IMR-90 (cell line): ENCODE results near the gene FITM1. TPM values are rescaled to one million over a fixed set of nuclear protein-coding genes. Genes with fewer than 3 reads are reported as not detected.

Source experiments
- ATAC-seq: fragments of 200-7000 bp; cut with Tn5 transposase; 2 replicates; pipeline ENCODE4 v1.9.1; 2020; ENCODE audit warnings: low read depth, mild to moderate bottlenecking, moderate library complexity
- BruUV-seq: library from RNA; stranded (reverse); fragments of 400-500 nt; replicated peaks from 2 replicates; lab custom pipeline; 2021; lab: Mats Ljungman, UMichigan
- CTCF ChIA-PET: fragments of 300-600 bp; formaldehyde crosslinking; extraction: SDS; loops from one replicate; lab custom pipeline; 2021; ENCODE audit warnings: antibody characterized with exemption; lab: Yijun Ruan, JAX
- POLR2A ChIA-PET: fragments of 300-600 bp; sonication (Branson Sonifier 250); formaldehyde crosslinking; loops from one replicate; lab custom pipeline; 2022; ENCODE audit warnings: antibody characterized with exemption; ENCODE audit not compliant: unreplicated experiment; lab: Charles Lee
- DNase-seq: peaks from one replicate; pipeline ENCODE4 v3.0.0; 2013
- H2AFZ ChIP-seq: replicated peaks from 2 replicates; pipeline ENCODE3; 2013; ENCODE audit warnings: low read length, mild to moderate bottlenecking; ENCODE audit not compliant: poor library complexity
- H2AK5ac ChIP-seq: 2 replicates; pipeline ENCODE4 v1.6.1; 2013; ENCODE audit warnings: low read depth, low read length, inconsistent platforms
- H2AK9ac ChIP-seq: replicated peaks from 2 replicates; pipeline ENCODE3; 2013; ENCODE audit warnings: mild to moderate bottlenecking, low read depth, low read length, moderate library complexity; ENCODE audit not compliant: poor library complexity
- H2BK120ac ChIP-seq: 2 replicates; pipeline ENCODE4 v1.6.1; 2013; ENCODE audit warnings: low read depth, low read length, inconsistent platforms
- H2BK15ac ChIP-seq: 3 replicates; pipeline ENCODE4 v1.6.1; 2013; ENCODE audit warnings: low read depth, low read length, inconsistent platforms
- H2BK20ac ChIP-seq: 2 replicates; pipeline ENCODE4 v1.6.1; 2013; ENCODE audit warnings: low read depth, mild to moderate bottlenecking, inconsistent platforms, low read length, moderate library complexity
- H2BK5ac ChIP-seq: 2 replicates; pipeline ENCODE4 v1.6.1; 2013; ENCODE audit warnings: mild to moderate bottlenecking, low read depth, low read length, inconsistent platforms; ENCODE audit not compliant: poor library complexity, severe bottlenecking
- H3K14ac ChIP-seq: replicated peaks from 2 replicates; pipeline ENCODE4 v1.6.1; 2013; ENCODE audit warnings: low read depth, low read length, inconsistent platforms
- H3K18ac ChIP-seq: 2 replicates; pipeline ENCODE4 v1.6.1; 2013; ENCODE audit warnings: low read depth, low read length, control low read depth
- H3K23ac ChIP-seq: 2 replicates; pipeline ENCODE4 v1.6.1; 2013; ENCODE audit warnings: low read depth, low read length, inconsistent platforms
- H3K27ac ChIP-seq: 2 replicates; pipeline ENCODE4 v1.5.1; 2013; ENCODE audit warnings: mild to moderate bottlenecking, control low read depth, low read length; ENCODE audit not compliant: insufficient read depth
- H3K27me3 ChIP-seq: 2 replicates; pipeline ENCODE4 v1.6.1; 2013; ENCODE audit warnings: low read length; ENCODE audit not compliant: control insufficient read depth, insufficient read depth
- H3K36me3 ChIP-seq: 2 replicates; pipeline ENCODE4 v1.6.1; 2013; ENCODE audit warnings: low read length, mixed read lengths; ENCODE audit not compliant: control insufficient read depth, insufficient read depth
- H3K4ac ChIP-seq: 2 replicates; pipeline ENCODE4 v1.6.1; 2013; ENCODE audit warnings: low read depth, low read length, inconsistent platforms
- H3K4me1 ChIP-seq: 2 replicates; pipeline ENCODE4 v1.6.1; 2013; ENCODE audit warnings: low read length, mixed read lengths; ENCODE audit not compliant: control insufficient read depth, insufficient read depth
- H3K4me2 ChIP-seq: 2 replicates; pipeline ENCODE4 v1.6.1; 2013; ENCODE audit warnings: low read depth, mild to moderate bottlenecking, control low read depth, low read length, moderate library complexity
- H3K4me3 ChIP-seq: 2 replicates; pipeline ENCODE4 v1.5.1; 2013; ENCODE audit warnings: low read depth, mild to moderate bottlenecking, control low read depth, low read length, moderate library complexity; ENCODE audit not compliant: insufficient read depth
- H3K56ac ChIP-seq: 2 replicates; pipeline ENCODE4 v1.6.1; 2013; ENCODE audit warnings: low read length, inconsistent platforms; ENCODE audit not compliant: insufficient read depth; ENCODE audit errors: extremely low read depth
- H3K79me1 ChIP-seq, 2 experiments: 2 replicates each; pipeline ENCODE4 v1.6.1; 2013; ENCODE audit warnings: low read length in 2 of 2, inconsistent platforms in 1 of 2, low read depth in 1 of 2
- H3K9ac ChIP-seq: 2 replicates; pipeline ENCODE4 v1.6.1; 2013; ENCODE audit warnings: low read depth, low read length, control low read depth
- H3K9me1 ChIP-seq: 2 replicates; pipeline ENCODE4 v1.6.1; 2013; ENCODE audit warnings: low read length, inconsistent platforms; ENCODE audit not compliant: insufficient read depth
- H3K9me3 ChIP-seq: 2 replicates; pipeline ENCODE4 v1.6.1; 2013; ENCODE audit warnings: low read length; ENCODE audit not compliant: control insufficient read depth, insufficient read depth
- H4K20me1 ChIP-seq: 2 replicates; pipeline ENCODE4 v1.6.1; 2013; ENCODE audit warnings: low read length, inconsistent platforms; ENCODE audit not compliant: insufficient read depth
- H4K5ac ChIP-seq: 2 replicates; pipeline ENCODE4 v1.6.1; 2013; ENCODE audit warnings: mild to moderate bottlenecking, low read depth, low read length, control low read depth
- H4K8ac ChIP-seq, 2 experiments: 2 replicates each; pipeline ENCODE4 v1.6.1; 2013; ENCODE audit warnings: low read depth in 2 of 2, low read length in 2 of 2, control low read depth in 1 of 2, inconsistent platforms in 1 of 2
- H4K91ac ChIP-seq: 2 replicates; pipeline ENCODE4 v1.6.1; 2013; ENCODE audit warnings: low read depth, low read length, inconsistent platforms; ENCODE audit not compliant: insufficient read depth
- BHLHE40 ChIP-seq: fragments of 150-350 bp; IDR thresholded peaks from 2 replicates; pipeline ENCODE4 v1.6.1; 2016; ENCODE audit warnings: mild to moderate bottlenecking, low read depth, low read length
- CEBPB ChIP-seq: IDR thresholded peaks from 2 replicates; pipeline ENCODE4 v1.6.1; 2012; ENCODE audit warnings: low read depth, low read length, improper control_type of control experiment
- CHD1 ChIP-seq: IDR thresholded peaks from 2 replicates; pipeline ENCODE4 v1.6.1; 2012; ENCODE audit warnings: low read depth, low read length, improper control_type of control experiment
- ELK1 ChIP-seq: fragments of 150-350 bp; IDR thresholded peaks from 2 replicates; pipeline ENCODE4 v1.6.1; 2016; ENCODE audit warnings: low read depth, mild to moderate bottlenecking, low read length, moderate library complexity, borderline replicate concordance
- FOS ChIP-seq: fragments of 150-350 bp; IDR thresholded peaks from 2 replicates; pipeline ENCODE4 v1.6.1; 2016; ENCODE audit warnings: low read depth, low read length
- MAFK ChIP-seq: IDR thresholded peaks from 2 replicates; pipeline ENCODE4 v1.6.1; 2012; ENCODE audit warnings: low read depth, low read length, improper control_type of control experiment
- MAZ ChIP-seq: IDR thresholded peaks from 2 replicates; pipeline ENCODE4 v1.6.1; 2012; ENCODE audit warnings: low read depth, mild to moderate bottlenecking, low read length, improper control_type of control experiment, moderate library complexity, borderline replicate concordance
- MXI1 ChIP-seq: IDR thresholded peaks from 2 replicates; pipeline ENCODE4 v1.6.1; 2012; ENCODE audit warnings: low read depth, mild to moderate bottlenecking, low read length, moderate library complexity, borderline replicate concordance
- NFE2L2 ChIP-seq: fragments of 150-350 bp; IDR thresholded peaks from 2 replicates; pipeline ENCODE4 v1.6.1; 2016; ENCODE audit warnings: low read depth, mild to moderate bottlenecking, low read length
- RAD21 ChIP-seq: IDR thresholded peaks from 2 replicates; pipeline ENCODE4 v1.6.1; 2012; ENCODE audit warnings: low read length, improper control_type of control experiment
- RCOR1 ChIP-seq: IDR thresholded peaks from 2 replicates; pipeline ENCODE4 v1.6.1; 2012; ENCODE audit warnings: mild to moderate bottlenecking, low read length, improper control_type of control experiment; ENCODE audit not compliant: insufficient replicate concordance
- RFX5 ChIP-seq: IDR thresholded peaks from 2 replicates; pipeline ENCODE4 v1.8.0; 2012; ENCODE audit warnings: low read depth, mild to moderate bottlenecking, low read length, moderate library complexity
- SMC3 ChIP-seq: fragments of 150-350 bp; IDR thresholded peaks from 2 replicates; pipeline ENCODE4 v1.6.1; 2016; ENCODE audit warnings: low read depth, mild to moderate bottlenecking, antibody characterized with exemption, low read length, moderate library complexity
- USF2 ChIP-seq: fragments of 150-350 bp; IDR thresholded peaks from 2 replicates; pipeline ENCODE4 v1.6.1; 2017; ENCODE audit warnings: mild to moderate bottlenecking, antibody characterized with exemption, low read length, low read depth
- WGBS, 2 experiments: methylation state at CpG; one replicate each; pipeline versions ENCODE4 v1.1.5 to v1.1.7; 2013; ENCODE audit warnings: missing lambda C conversion rate in 2 of 2; ENCODE audit not compliant: insufficient read length in 1 of 2; ENCODE audit errors: extremely low coverage in 2 of 2; 5-methylcytosine and 5-hydroxymethylcytosine counted together
- dilution Hi-C: fragments of 300-500 bp; cut with HindIII; formaldehyde crosslinking; loops from one replicate; pipeline ENCODE4 v1.14.3; 2018; ENCODE audit warnings: low sequenced_read_pairs; ENCODE audit not compliant: unreplicated experiment
- in situ Hi-C: fragments of 300-500 bp; cut with MboI; formaldehyde crosslinking; loops from 3 replicates; pipeline ENCODE4 v1.14.3; 2019; ENCODE audit warnings: low sequenced_read_pairs, inconsistent platforms, mixed read lengths
- intact Hi-C: fragments of 100-400 bp; cut with micrococcal nuclease; formaldehyde crosslinking; loops from 2 replicates; pipeline ENCODE4 v1.10.0; 2022
- polyA plus RNA-seq, 3 experiments: library from polyadenylated mRNA; depleted of rRNA; stranded (reverse); fragments of >200 nt; gene quantifications; 2 replicates each; pipeline ENCODE4 v1.2.3, GENCODE V29; 2012; ENCODE audit warnings: low replicate concordance in 1 of 3
- total RNA-seq: library from RNA; depleted of rRNA; stranded (reverse); fragments of >200 nt; gene quantifications from 2 replicates; pipeline ENCODE4 v1.2.3, GENCODE V29; 2012

The FITM1 gene
- total and polyA plus RNA-seq, 2 of the 4 experiments (the other 2 are of a cell fraction): not detected

GRCh38 chr14:24098229-24098926 lies 32.1 kb upstream of the FITM1 start:
- Histone ChIP-seq H4K8ac (no peak overlapping the region), H2AFZ (no peak overlapping the region), H2AK5ac (no peak overlapping the region), H3K9me1 (peaks cover 17% of the 10 kb centered on the region), H4K91ac (no peak overlapping the region), H3K4me3 (no peak overlapping the region), H3K23ac (no peak overlapping the region), H4K20me1 (peaks cover 19% of the 10 kb centered on the region; the same call in 1 of the 2 replicates), H3K27ac (no peak overlapping the region), H3K9me3 (no peaks in the 10 kb centered on the region), H3K36me3 (peaks cover 38% of the 10 kb centered on the region), H4K5ac (no peak overlapping the region), H2BK20ac (no peak overlapping the region), H2BK120ac (no peak overlapping the region), H2AK9ac (peak overlapping the region; percentile 47), H2BK15ac (no peak overlapping the region), H3K4me2 (no peak overlapping the region), H3K4ac (no peak overlapping the region), H3K18ac (no peak overlapping the region), H3K14ac (no peak overlapping the region), H2BK5ac (no peak overlapping the region), H3K9ac (no peak overlapping the region), H3K56ac (no peak overlapping the region), H3K4me1 (peaks cover 8% of the 10 kb centered on the region), H3K27me3 (no peaks in the 10 kb centered on the region), H3K79me1 (peaks cover 16 to 41% of the 10 kb centered on the region in 2 experiments)
- ATAC-seq: no peak
- in situ Hi-C loops: loop anchor here (10.0 kb wide), 1 partner anchor 124 kb away; no protein-coding TSS in a partner anchor
- dilution Hi-C loops: no loop called here
- BruUV-seq: no TSS peak
- ChIA-PET POLR2A (no interaction called here), CTCF (no interaction called here)
- no peak for DNase-seq
- no peak for TF ChIP-seq SMC3
- no peak for TF ChIP-seq CEBPB
- TF ChIP-seq RAD21: no peak
- TF ChIP-seq RFX5: no peak
- no peak for TF ChIP-seq CHD1
- no peak for TF ChIP-seq FOS
- no peak for TF ChIP-seq MXI1
- TF ChIP-seq ELK1: no peak
- TF ChIP-seq NFE2L2: no peak
- no peak for TF ChIP-seq BHLHE40
- no peak for TF ChIP-seq USF2
- no peak for TF ChIP-seq RCOR1
- TF ChIP-seq MAFK: no peak
- no peak for TF ChIP-seq MAZ
- intact Hi-C loops: no loop called here
- WGBS, 2 experiments: 97% methylated on average over 7 of the region's 16 CpGs; no CpG with 5 or more reads in 1 of the 2 experiments
